ENCODE data around the gene DNAJC16. TPM values are rescaled to one million over a fixed set of nuclear protein-coding genes. Genes with fewer than 3 reads are reported as not detected.
"Not testable (repeated sequence)": the region's sequence is repeated elsewhere in the genome, so short reads cannot be mapped to it uniquely, and the experiment has no call there.

DNAJC16 gene
- polyA plus RNA-seq, 4 donors: 1.6 to 34.0 (median 4.0) TPM

GRCh38 chr1:15595809-15596617, 69.4 kb downstream of the DNAJC16 start:
- Histone ChIP-seq H3K4me3 (ENCODE audit: low read depth in 1 of 3, low read length in 3 of 3) (no peak overlapping the region), H3K9me3 (ENCODE audit: control insufficient read depth in 2 of 2, insufficient read depth in 1 of 2, low read depth in 1 of 2, low read length in 1 of 2) (no peaks in the 10 kb centered on the region), H3K36me3 (ENCODE audit: control insufficient read depth in 3 of 3, insufficient read depth in 2 of 3, low read depth in 1 of 3, low read length in 3 of 3) (no peaks in the 10 kb centered on the region), H3K4me1 (ENCODE audit: control insufficient read depth in 3 of 3, insufficient read depth in 2 of 3, low read depth in 1 of 3, low read length in 2 of 3) (no peaks in the 10 kb centered on the region), H3K27me3 (ENCODE audit: control insufficient read depth in 3 of 3, insufficient read depth in 3 of 3, low read length in 3 of 3) (peaks cover 0 to 2% (median 0%) of the 10 kb centered on the region in 3 donors), H3K27ac (ENCODE audit: low read depth in 1 of 3, low read length in 2 of 3) (no peak overlapping the region)
- 71 to 82% (median 80%) methylated on average over 5 of the region's 5 CpGs for WGBS, 3 donors
- FAIRE-seq (no peak), DNase-seq (peak in 1 of 2 donors; percentile 61)

GRCh38 chr1:15598436-15598835, 71.8 kb downstream of the DNAJC16 start:
- Histone ChIP-seq H3K27me3 (ENCODE audit: control insufficient read depth in 3 of 3, insufficient read depth in 3 of 3, low read length in 3 of 3) (peaks cover 0 to 2% (median 0%) of the 10 kb centered on the region in 3 donors), H3K9me3 (ENCODE audit: control insufficient read depth in 2 of 2, insufficient read depth in 1 of 2, low read depth in 1 of 2, low read length in 1 of 2) (no peaks in the 10 kb centered on the region), H3K4me1 (ENCODE audit: control insufficient read depth in 3 of 3, insufficient read depth in 2 of 3, low read depth in 1 of 3, low read length in 2 of 3) (peaks cover 0 to 5% (median 0%) of the 10 kb centered on the region in 3 donors), H3K27ac (ENCODE audit: low read depth in 1 of 3, low read length in 2 of 3) (no peak overlapping the region), H3K36me3 (ENCODE audit: control insufficient read depth in 3 of 3, insufficient read depth in 2 of 3, low read depth in 1 of 3, low read length in 3 of 3) (no peaks in the 10 kb centered on the region), H3K4me3 (ENCODE audit: low read depth in 1 of 3, low read length in 3 of 3) (no peak overlapping the region)
- 69 to 83% (median 82%) methylated on average over 2 of the region's 2 CpGs for WGBS, 3 donors
- FAIRE-seq (no peak), DNase-seq (no peak)

- H3K9me3 ChIP-seq (ENCODE audit: control insufficient read depth in 2 of 2, insufficient read depth in 1 of 2, low read depth in 1 of 2, low read length in 1 of 2): peaks cover 0 to 7% of the 10 kb centered on the region in 2 donors
Measured at GRCh38 chr1:15603050-15603965, 76.7 kb downstream of the DNAJC16 start.

GRCh38 chr1:15603966-15604282, 77.3 kb downstream of the DNAJC16 start:
- 68 to 71% (median 70%) methylated on average over 13 of the region's 13 CpGs for WGBS, 3 donors
- not testable (repeated sequence) for H3K27me3 ChIP-seq (ENCODE audit: control insufficient read depth in 3 of 3, insufficient read depth in 3 of 3, low read length in 3 of 3)
- H3K4me3 ChIP-seq (ENCODE audit: low read depth in 1 of 3, low read length in 3 of 3): peak overlapping the region in 2 of 3 donors; percentile 62 to 81

More at GRCh38 chr1:15603050-15603965, 76.7 kb downstream of the DNAJC16 start:
- peak; percentile 98 for DNase-seq
- Histone ChIP-seq H3K27me3 (ENCODE audit: control insufficient read depth in 3 of 3, insufficient read depth in 3 of 3, low read length in 3 of 3) (no peaks in the 10 kb centered on the region), H3K4me3 (ENCODE audit: low read depth in 1 of 3, low read length in 3 of 3) (peak overlapping the region; percentile 43 to 81 (median 62)), H3K36me3 (ENCODE audit: control insufficient read depth in 3 of 3, insufficient read depth in 2 of 3, low read depth in 1 of 3, low read length in 3 of 3) (no peaks in the 10 kb centered on the region), H3K4me1 (ENCODE audit: control insufficient read depth in 3 of 3, insufficient read depth in 2 of 3, low read depth in 1 of 3, low read length in 2 of 3) (peaks cover 0 to 23% (median 0%) of the 10 kb centered on the region in 3 donors), H3K27ac (ENCODE audit: low read depth in 1 of 3, low read length in 2 of 3) (peak overlapping the region; percentile 76 to 91 (median 77))
- FAIRE-seq: no peak
- 0 to 3% (median 2%) methylated on average over 56 of the region's 56 CpGs for WGBS, 3 donors

DNA sequence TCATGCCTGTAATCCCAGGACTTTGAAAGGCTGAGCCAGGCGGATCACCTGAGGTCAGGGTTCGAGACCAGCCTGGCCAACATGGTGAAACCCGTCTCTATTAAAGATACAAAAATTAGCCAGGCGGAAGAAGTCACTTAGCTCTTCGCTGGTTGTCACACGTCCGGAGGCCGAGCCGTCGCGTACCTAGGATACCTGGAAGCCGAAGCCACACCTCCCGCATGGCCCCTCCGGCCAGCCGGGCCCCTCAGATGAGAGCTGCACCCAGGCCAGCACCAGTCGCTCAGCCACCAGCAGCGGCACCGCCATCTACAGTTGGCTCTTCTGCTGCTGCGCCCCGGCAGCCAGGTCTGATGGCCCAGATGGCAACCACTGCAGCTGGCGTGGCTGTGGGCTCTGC, 77.8 kb downstream of the DNAJC16 start:
- FAIRE-seq; DNase-seq; H3K27ac ChIP-seq (ENCODE audit: low read depth in 1 of 3, low read length in 2 of 3): not testable (repeated sequence)

More at GRCh38 chr1:15603966-15604282, 77.3 kb downstream of the DNAJC16 start:
- not testable (repeated sequence) for H3K9me3 ChIP-seq (ENCODE audit: control insufficient read depth in 2 of 2, insufficient read depth in 1 of 2, low read depth in 1 of 2, low read length in 1 of 2); H3K36me3 ChIP-seq (ENCODE audit: control insufficient read depth in 3 of 3, insufficient read depth in 2 of 3, low read depth in 1 of 3, low read length in 3 of 3); DNase-seq; FAIRE-seq
- Histone ChIP-seq H3K4me1 (ENCODE audit: control insufficient read depth in 3 of 3, insufficient read depth in 2 of 3, low read depth in 1 of 3, low read length in 2 of 3) (peaks cover 0 to 23% (median 0%) of the 10 kb centered on the region in 3 donors), H3K27ac (ENCODE audit: low read depth in 1 of 3, low read length in 2 of 3) (peak overlapping the region; percentile 76 to 91 (median 77))

GRCh38 chr1:15605398-15606383, 79.0 kb downstream of the DNAJC16 start:
- FAIRE-seq: no peak

More for the DNA sequence above, 77.8 kb downstream of the DNAJC16 start:
- H3K36me3 ChIP-seq (ENCODE audit: control insufficient read depth in 3 of 3, insufficient read depth in 2 of 3, low read depth in 1 of 3, low read length in 3 of 3); H3K27me3 ChIP-seq (ENCODE audit: control insufficient read depth in 3 of 3, insufficient read depth in 3 of 3, low read length in 3 of 3); H3K4me3 ChIP-seq (ENCODE audit: low read depth in 1 of 3, low read length in 3 of 3); H3K9me3 ChIP-seq (ENCODE audit: control insufficient read depth in 2 of 2, insufficient read depth in 1 of 2, low read depth in 1 of 2, low read length in 1 of 2): not testable (repeated sequence)
- H3K4me1 ChIP-seq (ENCODE audit: control insufficient read depth in 3 of 3, insufficient read depth in 2 of 3, low read depth in 1 of 3, low read length in 2 of 3): peaks cover 0 to 23% (median 0%) of the 10 kb centered on the region in 3 donors
- WGBS, 3 donors: 96 to 97% (median 96%) methylated on average over 20 to 21 of the region's 21 CpGs

GRCh38 chr1:15609631-15610030, 83.0 kb downstream of the DNAJC16 start:
- DNase-seq (no peak), FAIRE-seq (no peak)
- H3K27ac ChIP-seq (ENCODE audit: low read depth in 1 of 3, low read length in 2 of 3): no peak overlapping the region
- H3K9me3 ChIP-seq (ENCODE audit: control insufficient read depth in 2 of 2, insufficient read depth in 1 of 2, low read depth in 1 of 2, low read length in 1 of 2): peaks cover 0 to 3% of the 10 kb centered on the region in 2 donors
- 84 to 94% (median 85%) methylated on average over 7 of the region's 7 CpGs for WGBS, 3 donors
- no peaks in the 10 kb centered on the region for H3K27me3 ChIP-seq (ENCODE audit: control insufficient read depth in 3 of 3, insufficient read depth in 3 of 3, low read length in 3 of 3)
- H3K36me3 ChIP-seq (ENCODE audit: control insufficient read depth in 3 of 3, insufficient read depth in 2 of 3, low read depth in 1 of 3, low read length in 3 of 3): no peaks in the 10 kb centered on the region
- H3K4me1 ChIP-seq (ENCODE audit: control insufficient read depth in 3 of 3, insufficient read depth in 2 of 3, low read depth in 1 of 3, low read length in 2 of 3): peaks cover 0 to 14% (median 0%) of the 10 kb centered on the region in 3 donors
- H3K4me3 ChIP-seq (ENCODE audit: low read depth in 1 of 3, low read length in 3 of 3): no peak overlapping the region

More at GRCh38 chr1:15605398-15606383, 79.0 kb downstream of the DNAJC16 start:
- H3K36me3 ChIP-seq (ENCODE audit: control insufficient read depth in 3 of 3, insufficient read depth in 2 of 3, low read depth in 1 of 3, low read length in 3 of 3): no peaks in the 10 kb centered on the region
- WGBS, 3 donors: 68 to 72% (median 70%) methylated on average over 11 of the region's 11 CpGs
- peaks cover 0 to 11% of the 10 kb centered on the region in 2 donors for H3K9me3 ChIP-seq (ENCODE audit: control insufficient read depth in 2 of 2, insufficient read depth in 1 of 2, low read depth in 1 of 2, low read length in 1 of 2)
- peaks cover 0 to 23% (median 0%) of the 10 kb centered on the region in 3 donors for H3K4me1 ChIP-seq (ENCODE audit: control insufficient read depth in 3 of 3, insufficient read depth in 2 of 3, low read depth in 1 of 3, low read length in 2 of 3)
- H3K27ac ChIP-seq (ENCODE audit: low read depth in 1 of 3, low read length in 2 of 3): peak overlapping the region in 2 of 3 donors; percentile 8 to 80
- DNase-seq: peak; percentile 85 to 89
- H3K27me3 ChIP-seq (ENCODE audit: control insufficient read depth in 3 of 3, insufficient read depth in 3 of 3, low read length in 3 of 3): no peaks in the 10 kb centered on the region
- H3K4me3 ChIP-seq (ENCODE audit: low read depth in 1 of 3, low read length in 3 of 3): no peak overlapping the region

Measured in small intestine (tissue), 7 donors.